Activated naive CD4-positive, alpha-beta T cell treated with Interleukin-2 at 50 U/mL for 16 hours (primary cell): ENCODE data around the gene BHLHA9.

Experiments
- DNase-seq: peaks from one replicate; pipeline ENCODE4 v3.0.0-alpha.2; 2020

BHLHA9 gene

GRCh38 chr17:1256699-1257098, 13.5 kb upstream of the BHLHA9 start:
- no peak for DNase-seq

- DNase-seq: no peak
These were observed 10.0 kb upstream of the BHLHA9 start for GRCh38 chr17:1260086-1260769.

- DNase-seq: no peak
These were observed 9.5 kb upstream of the BHLHA9 start for GRCh38 chr17:1260770-1261161.

- no peak for DNase-seq
These were observed 6.0 kb upstream of the BHLHA9 start for GRCh38 chr17:1264196-1264595.

GRCh38 chr17:1267471-1267943, 2.7 kb upstream of the BHLHA9 start:
- no peak for DNase-seq

- no peak for DNase-seq
These were observed 783 bp downstream of the BHLHA9 start for GRCh38 chr17:1271030-1271423.

- no peak for DNase-seq
These were observed 1.2 kb downstream of the BHLHA9 start for GRCh38 chr17:1271441-1271840.

GRCh38 chr17:1272701-1273100, 2.5 kb downstream of the BHLHA9 start:
- no peak for DNase-seq

GRCh38 chr17:1273492-1274244, 3.4 kb downstream of the BHLHA9 start:
- DNase-seq: no peak

- DNase-seq: no peak
These were observed 4.0 kb downstream of the BHLHA9 start for GRCh38 chr17:1274245-1274608.

- no peak for DNase-seq
These were observed 5.1 kb downstream of the BHLHA9 start for GRCh38 chr17:1275205-1275961.

- DNase-seq: peak; percentile 75
These were observed 5.9 kb downstream of the BHLHA9 start for GRCh38 chr17:1275962-1276736.

GRCh38 chr17:1280652-1281051, 10.4 kb downstream of the BHLHA9 start:
- no peak for DNase-seq

- DNase-seq: no peak
These were observed 16.3 kb downstream of the BHLHA9 start for GRCh38 chr17:1286379-1287106.

- DNase-seq: no peak
These were observed 19.5 kb downstream of the BHLHA9 start for GRCh38 chr17:1289695-1290094.

- DNase-seq: no peak
These were observed 20.4 kb downstream of the BHLHA9 start for GRCh38 chr17:1290676-1291075.

- peak; percentile 65 for DNase-seq
These were observed 24.0 kb downstream of the BHLHA9 start for GRCh38 chr17:1294157-1294717.

GRCh38 chr17:1298606-1299005, 28.4 kb downstream of the BHLHA9 start:
- peak; percentile 51 for DNase-seq

GRCh38 chr17:1299552-1300370, 29.5 kb downstream of the BHLHA9 start:
- DNase-seq: no peak

GRCh38 chr17:1300371-1300905, 30.2 kb downstream of the BHLHA9 start:
- DNase-seq: no peak

- DNase-seq: no peak
These were observed 31.3 kb downstream of the BHLHA9 start for GRCh38 chr17:1301546-1301945.
